Measurements from ENCODE around the gene GABBR2.

Gene GABBR2

DNA sequence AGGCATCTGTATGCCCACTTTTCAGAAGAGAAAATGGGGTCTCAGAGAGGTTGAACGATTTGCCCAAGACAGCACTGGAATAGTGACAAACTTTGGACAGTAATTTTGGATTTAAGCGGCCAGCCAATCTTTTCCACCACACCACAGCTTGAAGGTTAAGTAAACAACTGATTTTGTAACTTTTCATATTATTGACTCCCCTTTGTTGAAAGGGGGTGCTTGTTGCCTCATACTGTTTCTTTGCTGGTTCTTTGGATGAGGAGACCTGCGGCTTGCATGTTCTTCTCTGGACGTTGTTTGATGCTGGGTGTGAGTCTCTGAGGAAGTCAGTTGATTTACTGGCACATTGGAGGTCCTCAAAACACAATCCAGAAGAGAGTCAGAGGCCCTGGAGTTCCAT, 11.7 kb upstream of the GABBR2 start:
- no peak for DNase-seq (ENCODE audit: low read depth)

DNA sequence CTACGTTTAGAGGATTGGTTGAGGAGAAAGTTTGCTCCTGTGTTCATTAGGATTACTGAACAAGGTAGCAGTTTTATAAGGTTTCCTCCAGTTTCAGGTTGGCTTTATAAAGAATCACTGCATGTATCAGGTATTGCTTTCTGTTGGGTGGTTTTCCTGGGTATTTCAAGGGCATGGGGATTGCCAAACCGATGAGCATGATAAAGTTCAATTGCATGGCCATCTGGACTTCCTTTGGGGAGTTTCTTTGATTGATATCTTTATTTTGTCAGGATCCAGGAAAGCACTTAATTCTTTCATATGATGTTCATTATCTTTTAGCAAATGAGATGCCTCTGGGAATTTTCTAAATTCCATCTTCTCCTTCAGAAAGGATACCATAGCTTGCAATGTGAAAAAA, 10.3 kb upstream of the GABBR2 start:
- DNase-seq (ENCODE audit: low read depth) = no peak

DNA sequence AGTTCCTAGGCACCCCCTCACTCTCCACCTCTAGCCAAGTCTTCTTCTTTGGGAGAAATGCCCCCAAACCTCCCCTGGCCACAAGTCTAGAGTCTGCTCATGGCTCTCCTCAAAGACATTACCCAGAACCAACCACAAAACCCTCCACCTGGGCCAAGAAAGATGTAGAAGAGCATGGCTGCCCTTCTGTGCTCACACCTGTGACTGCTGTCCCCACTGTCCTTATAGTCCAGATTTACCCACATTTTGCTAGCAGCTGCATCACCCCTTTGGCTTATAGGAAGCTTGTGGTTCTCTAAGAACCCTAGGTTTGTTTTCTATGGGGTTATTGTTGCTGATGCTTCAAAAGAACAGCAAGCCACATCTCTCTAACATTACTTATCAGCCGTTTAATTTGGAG, 6.1 kb upstream of the GABBR2 start:
- no peak for DNase-seq (ENCODE audit: low read depth)

DNA sequence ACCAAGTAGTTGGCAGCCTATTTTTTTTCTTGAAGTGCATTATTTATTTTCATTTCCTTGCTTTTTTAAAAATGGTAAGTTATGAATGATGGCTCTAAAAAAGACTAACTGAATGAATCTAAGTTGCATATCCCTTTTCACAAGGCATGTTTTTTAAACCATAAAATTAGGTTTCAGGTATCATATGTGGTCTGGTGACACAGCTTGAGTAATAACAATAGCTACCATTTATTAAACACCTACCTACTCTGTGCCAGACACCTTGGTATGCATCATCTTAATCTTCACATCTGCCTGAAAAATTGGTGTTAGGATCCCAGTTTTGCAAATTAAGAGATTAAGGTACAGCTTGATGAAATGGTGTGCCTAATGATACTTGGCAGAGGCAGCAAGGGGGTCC, 4.3 kb upstream of the GABBR2 start:
- DNase-seq (ENCODE audit: low read depth) = no peak

DNA sequence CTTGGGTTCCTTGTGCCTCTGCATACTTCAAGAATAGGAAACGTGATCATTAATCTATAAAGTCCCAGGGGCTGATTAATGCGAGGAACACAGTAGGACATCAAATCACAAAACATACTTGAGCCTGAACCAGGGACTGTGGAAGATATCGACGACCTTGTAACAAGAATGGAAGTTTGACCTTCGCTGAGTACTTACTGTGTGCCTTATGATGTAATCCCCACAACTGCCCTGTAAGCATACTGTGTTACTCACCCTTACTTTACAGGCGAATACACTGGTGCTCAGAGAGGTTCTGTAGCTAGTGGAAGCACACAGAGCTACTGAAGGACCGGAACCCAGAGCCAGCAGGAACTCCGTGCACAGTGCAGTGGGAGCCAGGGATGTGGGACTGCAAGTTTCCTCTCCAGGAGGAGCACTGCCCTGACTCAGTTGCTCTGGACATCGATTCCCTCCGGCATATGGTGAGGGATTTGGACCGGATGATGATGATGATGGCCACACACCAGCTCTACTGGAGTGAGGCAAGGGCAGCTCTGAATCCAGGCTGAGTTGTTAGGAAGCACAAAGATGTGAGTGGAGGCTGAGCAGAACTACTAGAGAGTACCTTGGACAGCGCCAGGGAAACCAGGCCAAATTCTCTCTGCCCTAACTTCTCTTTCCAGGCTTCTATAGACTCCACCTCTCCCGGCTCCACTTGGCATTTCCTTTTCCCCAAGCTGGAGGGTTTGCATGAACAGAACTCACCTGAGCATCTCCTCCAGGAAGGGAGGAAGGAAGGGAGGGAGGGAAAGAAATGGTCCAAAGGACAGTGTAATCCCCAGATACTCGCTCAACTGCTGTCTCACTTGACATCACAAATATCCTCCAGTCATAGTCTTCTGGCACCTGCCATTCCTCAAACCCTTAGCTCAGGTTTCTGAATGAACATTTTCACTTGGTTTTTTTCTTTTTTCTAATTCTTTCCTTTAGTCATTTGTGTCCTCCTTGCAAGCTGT, 1.5 kb upstream of the GABBR2 start:
- no peak for DNase-seq (ENCODE audit: low read depth)

DNA sequence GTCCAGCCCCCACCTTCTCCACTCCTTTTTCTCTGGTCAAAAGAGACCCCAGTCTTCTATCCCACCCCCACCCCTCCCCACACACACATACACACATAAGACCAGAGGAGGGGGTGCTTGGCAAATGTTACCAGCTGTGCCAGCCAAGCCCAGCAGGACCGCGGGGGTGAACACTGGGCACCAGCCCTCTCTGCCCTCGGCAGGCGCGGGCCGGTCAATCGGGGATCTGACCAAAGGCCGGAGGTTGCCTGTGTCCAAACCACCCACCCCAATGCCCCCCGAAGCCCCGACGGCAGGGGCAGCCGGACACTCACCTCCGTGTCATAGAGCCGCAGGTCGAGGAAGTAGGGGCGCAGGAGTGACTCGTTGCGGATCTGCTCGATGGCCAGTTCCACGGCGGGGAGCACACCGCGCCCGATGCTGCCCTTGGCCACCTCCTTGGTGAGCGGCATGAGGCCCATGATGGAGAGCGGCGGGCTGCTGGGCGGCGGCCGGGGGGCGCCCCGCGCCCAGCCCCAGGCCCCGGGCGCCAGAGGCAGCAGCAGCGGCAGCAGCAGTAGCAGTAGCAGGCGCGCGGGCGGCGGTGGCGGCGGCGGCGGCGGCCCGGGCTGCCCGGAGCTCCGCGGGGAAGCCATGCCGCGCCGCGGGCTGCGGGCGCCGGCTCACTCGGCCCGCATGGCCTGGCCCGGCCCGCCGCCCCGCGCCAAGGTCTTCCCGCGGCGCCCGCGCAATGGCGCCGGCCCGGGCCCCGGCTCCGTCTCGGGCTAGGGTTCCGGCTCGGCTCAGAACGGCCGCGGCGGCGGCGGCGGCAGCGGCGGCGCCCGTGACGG, 417 bp downstream of the GABBR2 start:
- no peak for DNase-seq (ENCODE audit: low read depth)

DNA sequence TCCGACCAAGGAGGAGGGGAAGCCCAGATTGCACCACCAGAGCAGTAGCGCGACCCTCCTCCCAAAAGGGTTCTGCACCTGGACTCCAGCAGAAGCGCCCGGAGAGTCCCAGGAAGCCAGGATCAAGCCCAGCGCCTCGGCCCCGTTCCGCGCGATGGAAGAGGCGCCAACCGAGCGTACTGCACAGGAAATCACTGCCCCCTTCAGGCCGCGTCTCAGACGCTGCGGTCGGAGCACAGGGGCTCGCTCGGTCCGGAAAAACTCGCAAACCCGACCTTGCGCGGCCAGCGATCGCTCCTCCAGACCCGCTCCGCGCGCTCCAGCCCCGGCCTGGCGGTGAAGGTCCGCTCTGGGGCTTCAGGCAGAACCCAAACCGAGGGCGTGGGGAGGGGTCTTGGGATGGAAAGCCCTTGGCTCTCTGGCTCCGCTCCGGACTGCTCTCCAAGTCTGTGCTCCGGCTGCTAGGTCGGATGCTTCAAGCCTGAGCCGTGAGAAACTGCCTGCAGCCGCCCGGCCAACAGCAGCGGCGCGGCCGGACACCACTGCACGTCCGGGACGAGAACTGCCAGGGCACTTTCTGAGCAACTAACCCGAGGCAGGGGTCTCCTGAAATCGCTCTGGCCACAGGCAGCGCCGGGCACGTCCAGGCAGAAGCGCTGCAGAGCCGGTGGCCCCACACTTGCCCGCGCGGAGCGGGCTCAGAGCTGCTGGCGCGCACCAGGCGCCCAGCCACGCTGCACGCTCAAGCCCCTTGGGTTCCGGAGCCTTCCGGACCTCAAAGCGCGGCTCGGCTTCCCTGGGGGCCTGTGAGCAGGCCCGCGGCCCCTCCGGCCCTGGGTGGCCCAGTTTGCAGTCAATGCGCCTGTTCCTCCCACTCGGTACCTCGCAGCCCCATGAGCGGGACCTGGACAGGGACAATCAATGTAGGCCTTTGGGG, 1.3 kb downstream of the GABBR2 start:
- DNase-seq (ENCODE audit: low read depth) = no peak

DNA sequence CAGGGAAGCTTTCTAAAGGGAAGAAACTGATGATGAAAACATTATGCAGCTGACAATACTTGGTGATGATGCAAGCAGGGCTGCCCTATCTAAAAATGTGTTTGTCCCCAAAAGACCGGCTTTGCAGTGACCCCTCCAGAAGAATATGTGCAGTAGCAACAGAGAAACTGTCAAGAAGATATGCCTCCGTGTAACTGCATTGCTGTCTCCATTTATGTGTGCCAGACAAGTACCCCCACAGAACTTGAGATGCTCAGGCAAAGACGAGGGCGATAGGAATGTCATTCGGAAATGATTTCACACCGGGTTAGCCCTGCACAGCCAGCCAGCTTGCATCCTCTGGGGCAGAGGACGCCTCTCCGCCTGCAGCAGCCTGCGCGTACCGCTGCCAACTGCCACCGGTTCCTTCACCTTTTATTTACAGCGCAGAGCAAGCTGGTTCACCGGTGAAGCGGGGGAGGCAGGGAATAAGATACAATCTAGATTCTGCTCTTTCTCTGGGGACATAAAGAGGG, 2.0 kb downstream of the GABBR2 start:
- DNase-seq (ENCODE audit: low read depth) = no peak

DNA sequence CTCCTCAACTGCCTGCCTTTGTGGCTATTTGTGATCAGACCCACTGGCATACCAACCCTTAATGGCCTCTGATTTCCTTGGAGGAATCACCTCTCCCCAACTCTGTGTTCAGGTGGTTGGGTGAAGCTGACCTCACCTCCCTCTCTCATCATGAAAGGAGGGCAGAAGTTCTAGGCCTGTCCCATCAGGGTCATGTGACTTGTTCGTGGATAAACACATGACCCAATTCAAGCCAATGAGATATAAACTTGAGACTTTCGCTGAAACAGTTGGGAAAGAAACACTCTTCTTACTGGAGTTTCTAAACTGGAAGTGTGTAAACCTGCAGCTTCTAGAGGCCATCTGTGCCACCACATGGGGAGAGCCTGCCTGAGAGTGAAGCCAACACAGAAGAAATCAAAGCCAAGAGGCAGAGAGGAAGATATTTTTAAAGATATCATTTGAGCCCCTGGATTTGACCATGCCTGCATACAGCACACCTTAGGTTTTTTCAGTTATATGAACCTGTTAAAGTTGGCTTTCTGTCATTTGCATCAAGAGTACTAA, 5.8 kb downstream of the GABBR2 start:
- DNase-seq (ENCODE audit: low read depth) = no peak

DNA sequence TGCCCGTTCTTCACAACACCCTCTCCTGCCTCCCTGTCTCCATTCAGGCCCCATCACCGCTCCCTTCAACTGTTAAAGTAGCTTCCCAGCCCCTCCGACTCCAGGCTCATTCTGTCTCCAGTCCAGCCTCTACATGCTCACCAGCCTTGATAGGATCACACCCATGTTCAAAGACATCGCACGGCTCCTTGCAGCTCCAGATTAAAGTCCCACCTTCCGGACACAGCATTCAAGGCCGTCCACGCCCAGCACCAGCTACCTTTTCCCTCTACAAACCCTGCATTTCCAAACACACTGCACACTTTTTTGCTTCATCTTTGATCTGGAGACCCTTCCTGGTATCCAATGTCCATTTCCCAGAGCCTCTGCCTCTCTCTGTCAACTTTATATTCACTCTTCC, 6.4 kb downstream of the GABBR2 start:
- DNase-seq (ENCODE audit: low read depth) = no peak

DNA sequence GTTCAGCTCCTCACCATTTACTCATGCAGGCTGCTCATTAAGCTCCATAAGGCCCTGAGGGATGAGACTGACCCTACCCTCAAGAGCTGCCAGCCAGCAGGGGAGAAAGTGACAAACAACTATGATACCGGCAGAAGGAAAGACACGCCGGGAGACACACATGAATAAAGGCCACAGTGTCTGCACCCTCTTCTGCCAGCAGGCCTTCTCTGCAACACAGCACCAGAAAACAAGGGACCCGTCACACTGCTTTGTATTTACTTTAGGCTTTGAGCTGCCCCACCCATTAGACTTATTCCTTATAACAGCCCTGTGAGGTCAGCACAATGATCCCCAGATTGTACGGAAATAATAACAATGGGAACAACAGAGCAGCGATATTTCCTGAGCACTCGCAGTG, 7.2 kb downstream of the GABBR2 start:
- no peak for DNase-seq (ENCODE audit: low read depth)

DNA sequence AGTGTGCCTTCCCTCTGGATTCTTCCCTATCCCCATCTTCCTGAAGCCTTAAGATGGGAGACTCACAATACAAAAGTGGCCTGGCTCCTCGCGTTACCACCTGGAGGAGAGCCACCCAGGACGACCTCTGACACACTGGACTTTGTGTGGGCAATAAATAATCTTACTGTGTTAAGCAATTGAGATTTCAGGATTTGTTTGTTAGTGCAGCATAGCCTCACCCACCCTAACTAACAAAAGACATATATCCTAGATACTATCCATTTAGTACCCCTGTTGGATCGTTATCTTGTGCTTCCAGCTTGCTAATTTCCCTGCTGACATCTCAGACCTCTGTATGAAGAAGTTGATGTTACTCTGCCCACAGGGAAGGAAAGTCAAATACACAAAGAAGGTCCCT, 7.9 kb downstream of the GABBR2 start:
- DNase-seq (ENCODE audit: low read depth) = no peak

DNA sequence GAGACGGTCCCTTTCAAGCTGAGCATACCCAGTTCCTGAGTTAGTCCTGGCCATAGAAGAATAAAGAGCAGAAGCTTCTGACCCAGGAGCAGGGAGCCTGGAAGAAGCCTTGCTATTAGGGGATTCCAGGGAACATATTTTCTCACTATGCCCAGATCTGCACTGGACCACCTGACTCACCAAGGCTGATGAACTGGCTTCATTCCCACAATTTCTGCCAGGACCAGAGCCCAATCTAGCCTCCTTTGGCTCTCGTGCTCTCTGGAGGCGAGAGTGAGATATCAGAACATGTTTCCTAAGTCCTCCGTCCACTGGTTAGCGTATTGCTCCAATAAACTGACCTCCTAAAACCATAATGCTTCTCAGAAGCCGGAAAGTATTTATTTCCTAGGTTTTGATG, 9.9 kb downstream of the GABBR2 start:
- DNase-seq (ENCODE audit: low read depth) = no peak

DNA sequence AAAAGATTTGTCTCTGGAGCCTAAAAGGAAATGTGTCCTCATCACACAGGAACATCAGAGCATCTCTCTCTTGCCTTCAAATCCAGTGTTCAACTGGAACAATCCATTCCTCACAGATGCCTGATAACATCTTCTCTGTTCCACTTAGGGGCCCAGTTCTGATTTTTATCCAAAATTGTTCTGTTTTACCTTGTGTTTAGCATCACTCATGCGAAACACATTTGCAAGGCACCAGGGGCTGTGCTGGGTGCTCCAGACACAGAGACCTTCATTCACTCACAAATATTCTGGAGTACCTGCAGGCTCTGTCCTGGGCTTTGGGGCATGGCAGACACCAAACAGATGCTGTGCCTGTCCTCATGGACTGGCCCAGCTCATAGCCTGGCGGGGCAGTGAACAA, 13.8 kb downstream of the GABBR2 start:
- DNase-seq (ENCODE audit: low read depth) = no peak

DNA sequence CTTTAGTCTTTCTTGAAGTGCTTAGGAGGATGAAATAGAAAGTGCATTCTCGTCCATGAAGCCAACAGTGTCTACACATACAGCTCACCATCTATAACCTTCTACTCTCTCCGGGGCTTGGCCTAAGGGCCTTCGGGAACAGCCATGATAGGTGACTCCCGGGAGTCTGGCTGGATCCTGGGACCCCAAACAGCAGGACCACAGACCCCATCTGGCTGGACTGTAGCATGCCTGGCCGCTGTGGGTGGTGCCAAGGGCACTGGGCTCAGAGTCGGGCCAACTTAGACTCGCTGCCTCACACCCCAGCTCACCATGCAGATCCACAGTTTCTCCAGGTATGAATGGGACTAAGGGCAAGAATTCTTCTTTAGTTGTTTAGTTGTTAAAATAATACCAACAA, 16.3 kb downstream of the GABBR2 start:
- DNase-seq (ENCODE audit: low read depth) = no peak

DNA sequence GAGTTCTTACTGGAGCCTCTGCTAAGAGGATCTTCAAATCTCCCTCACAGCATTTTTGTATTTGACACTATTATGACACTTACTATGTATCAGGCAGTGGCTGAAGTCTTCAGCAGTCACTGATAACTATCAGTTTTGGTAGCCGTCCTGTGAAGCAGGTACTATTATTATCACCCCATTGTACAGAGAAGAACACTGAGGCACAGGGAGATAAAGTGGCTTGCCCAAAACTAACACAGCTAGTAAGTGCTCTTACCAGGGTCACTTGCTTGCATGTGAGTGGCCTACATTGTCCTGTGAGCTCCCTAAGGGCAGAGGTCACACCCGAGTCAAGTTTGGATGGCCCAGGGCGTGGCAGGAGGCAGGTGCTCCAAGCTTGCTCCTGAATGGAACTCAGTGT, 16.8 kb downstream of the GABBR2 start:
- no peak for DNase-seq (ENCODE audit: low read depth)

DNA sequence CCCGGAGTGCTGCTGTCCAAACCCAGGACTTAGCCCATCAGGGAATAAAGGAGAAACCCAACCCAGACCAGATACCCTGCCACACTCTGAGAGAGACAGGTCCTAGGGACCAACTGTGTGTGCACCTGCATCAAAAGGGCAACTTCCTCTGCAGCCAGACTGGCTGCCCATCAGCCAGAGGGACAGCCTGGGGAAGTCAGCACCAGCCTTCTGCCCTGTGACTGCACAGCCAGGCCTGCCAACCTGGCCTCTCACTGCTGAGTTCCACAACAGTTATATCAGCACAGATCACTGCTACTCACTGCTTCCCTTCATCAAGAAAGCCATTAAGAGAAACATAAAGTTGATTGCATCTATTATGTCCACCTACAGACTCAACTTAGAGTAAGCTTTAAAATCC, 18.0 kb downstream of the GABBR2 start:
- DNase-seq (ENCODE audit: low read depth) = no peak

DNA sequence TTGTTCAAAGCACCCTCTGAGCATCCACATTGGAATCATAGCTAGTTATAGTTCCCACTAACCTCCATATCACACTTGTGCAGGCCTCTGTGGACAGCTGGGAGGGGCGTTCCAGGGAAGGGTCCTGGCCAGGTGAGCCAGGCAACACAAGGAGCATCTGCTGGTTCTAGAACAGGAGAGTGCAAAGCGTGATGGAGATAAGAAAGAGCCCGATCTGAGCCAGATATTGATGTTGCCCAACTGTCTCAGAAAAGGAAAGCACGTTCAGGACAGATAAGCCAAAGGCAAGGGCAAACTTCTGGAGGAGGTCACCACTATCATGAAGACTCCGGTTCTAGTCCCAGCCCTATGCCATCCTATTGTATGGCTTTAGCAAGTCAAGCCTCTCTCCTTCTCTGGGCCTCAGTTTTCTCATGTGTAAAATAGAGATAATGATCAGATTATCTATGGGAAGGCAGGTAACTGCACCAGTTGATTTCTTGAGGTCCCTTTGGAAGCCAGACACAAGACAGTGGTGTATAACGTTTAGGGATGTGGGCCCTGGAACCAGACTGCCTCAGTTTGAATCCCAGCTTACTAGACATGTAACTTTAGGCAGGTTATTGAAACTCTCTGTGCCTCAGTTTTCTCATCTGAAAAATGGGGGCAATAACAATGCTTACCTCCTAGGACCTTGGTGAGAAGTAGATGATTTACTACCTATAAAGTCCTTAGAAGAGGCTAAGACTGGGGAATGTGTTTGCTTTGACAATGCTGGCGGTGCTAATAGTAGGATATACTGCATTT, 19.8 kb downstream of the GABBR2 start:
- DNase-seq (ENCODE audit: low read depth) = no peak

DNA sequence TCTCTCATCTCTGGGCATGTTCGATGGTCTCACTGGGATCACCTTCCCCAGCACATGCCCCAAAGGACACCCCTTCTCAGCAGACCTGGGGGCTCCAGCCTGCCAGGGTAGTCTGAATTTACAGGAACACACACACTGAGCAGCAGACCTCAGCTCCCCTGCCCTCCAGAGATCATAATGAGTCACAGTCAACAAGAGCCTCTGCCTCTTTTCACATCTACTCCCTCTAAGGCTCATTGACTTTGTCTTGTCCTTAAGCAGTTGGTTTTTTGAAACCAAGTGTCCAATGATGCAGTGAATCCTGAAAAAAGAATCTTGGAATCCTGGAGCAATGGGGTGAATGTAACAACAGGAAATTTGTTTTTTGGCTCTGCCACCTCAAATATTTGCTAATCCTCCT, 20.8 kb downstream of the GABBR2 start:
- no peak for DNase-seq (ENCODE audit: low read depth)

DNA sequence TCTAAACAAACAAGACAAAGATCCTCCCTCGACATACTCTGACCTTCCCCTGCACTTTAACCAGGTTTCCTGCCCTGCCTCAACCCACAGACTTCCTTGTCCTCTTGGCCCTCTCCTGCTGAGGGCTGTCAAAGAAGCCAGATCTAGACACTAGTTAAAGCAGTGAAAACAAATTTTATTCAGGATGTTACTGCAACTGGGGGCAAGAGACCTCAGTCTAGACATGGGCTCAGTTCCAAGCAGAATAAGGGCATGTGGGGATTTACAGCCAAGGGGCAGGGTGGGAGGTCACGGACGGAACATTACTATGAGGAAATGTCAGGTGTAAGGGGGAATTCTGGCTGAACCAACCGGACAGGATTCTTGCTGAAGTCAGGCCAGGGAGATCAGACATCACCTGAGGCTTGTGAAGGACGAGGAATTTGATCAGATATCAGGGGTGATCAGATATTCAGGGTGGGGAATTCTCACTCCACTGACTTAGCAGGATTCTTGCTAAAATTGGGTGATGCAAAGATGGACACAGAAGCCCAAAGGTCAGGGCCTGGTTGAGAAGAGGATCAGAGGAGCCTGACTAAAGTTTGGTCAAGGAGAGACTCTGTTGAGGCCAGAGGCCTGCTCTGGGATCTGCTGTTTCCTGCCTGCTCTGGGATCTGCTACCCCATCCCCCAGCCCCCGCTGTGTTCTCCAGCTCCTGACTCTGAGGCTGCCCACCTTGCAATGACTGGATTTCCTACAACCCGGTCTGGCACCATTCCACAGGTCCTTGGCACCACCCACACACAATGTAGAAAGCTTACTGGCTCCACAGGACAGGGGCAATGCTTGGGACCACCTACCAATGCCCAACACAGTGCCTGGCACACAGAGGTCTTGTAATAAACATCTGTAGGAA, 21.5 kb downstream of the GABBR2 start:
- DNase-seq (ENCODE audit: low read depth) = no peak

All from stimulated activated CD8-positive, alpha-beta memory T cell treated with anti-CD3 and anti-CD28 coated beads, Interleukin-7, amount 100 ng/mL, for 24 hours (primary cell).